Liver (tissue), 9 donors: Measurements from ENCODE around the gene HOXD9. TPM values are rescaled to one million over a fixed set of nuclear protein-coding genes. Genes with fewer than 3 reads are reported as not detected.

Experiments
- DNase-seq: peaks from one replicate; pipeline ENCODE4 v3.0.0-alpha.2; 2017; ENCODE audit warnings: low spot score
- H3K27ac ChIP-seq, 2 donors: one replicate each; pipeline ENCODE4 v1.7.0; 2013; ENCODE audit warnings: inconsistent platforms in 2 of 2, low read length in 2 of 2, control low read depth in 1 of 2, low read depth in 1 of 2, mild to moderate bottlenecking in 1 of 2
- H3K27me3 ChIP-seq, 4 donors: one replicate each; pipeline versions ENCODE4 v1.6.1 to v1.7.0; 2013; ENCODE audit warnings: low read length in 3 of 4, inconsistent platforms in 1 of 4, mild to moderate bottlenecking in 1 of 4, moderate library complexity in 1 of 4; ENCODE audit not compliant: control insufficient read depth in 4 of 4, insufficient read depth in 4 of 4
- H3K36me3 ChIP-seq, 4 donors: one replicate each; pipeline versions ENCODE4 v1.6.1 to v1.7.0; 2013; ENCODE audit warnings: low read length in 3 of 4, mild to moderate bottlenecking in 3 of 4, low read depth in 1 of 4, moderate library complexity in 1 of 4; ENCODE audit not compliant: control insufficient read depth in 4 of 4, insufficient read depth in 3 of 4
- H3K4me1 ChIP-seq, 4 donors: one replicate each; pipeline versions ENCODE4 v1.6.1 to v1.7.0; 2013; ENCODE audit warnings: low read length in 3 of 4, mild to moderate bottlenecking in 3 of 4, moderate library complexity in 1 of 4; ENCODE audit not compliant: control insufficient read depth in 4 of 4, insufficient read depth in 4 of 4
- H3K4me3 ChIP-seq, 3 donors: one replicate each; pipeline versions ENCODE4 v1.6.1 to v1.7.0; 2013; ENCODE audit warnings: low read length in 3 of 3, control low read depth in 1 of 3, low read depth in 1 of 3, mild to moderate bottlenecking in 1 of 3
- H3K9ac ChIP-seq, 2 donors: one replicate each; pipeline ENCODE4 v1.7.0; 2013; ENCODE audit warnings: low read length in 2 of 2, mild to moderate bottlenecking in 2 of 2, moderate library complexity in 2 of 2, control low read depth in 1 of 2, low read depth in 1 of 2
- H3K9me3 ChIP-seq, 4 donors: one replicate each; pipeline versions ENCODE4 v1.6.1 to v1.7.0; 2013; ENCODE audit warnings: low read length in 3 of 4; ENCODE audit not compliant: control insufficient read depth in 4 of 4
- EGR1 ChIP-seq, 2 donors: IDR thresholded peaks; 2 replicates each; pipeline ENCODE4 v1.6.1; 2016 to 2018; ENCODE audit warnings: antibody characterized with exemption in 2 of 2, low read depth in 2 of 2
- FOXA1 ChIP-seq: IDR thresholded peaks from 2 replicates; pipeline ENCODE4 v1.6.1; 2016; ENCODE audit warnings: antibody characterized with exemption
- FOXA2 ChIP-seq: IDR thresholded peaks from 2 replicates; pipeline ENCODE4 v1.6.1; 2016; ENCODE audit warnings: antibody characterized with exemption
- GABPA ChIP-seq, 2 donors: IDR thresholded peaks in 1 of 2; conservative IDR thresholded peaks in 1 of 2; 2 replicates each; pipeline ENCODE4 v1.6.1; 2016; ENCODE audit warnings: antibody characterized with exemption in 2 of 2, mild to moderate bottlenecking in 1 of 2, moderate library complexity in 1 of 2
- HNF4A ChIP-seq, 2 donors: conservative IDR thresholded peaks; 2 replicates each; pipeline ENCODE4 v1.6.1; 2016; ENCODE audit warnings: antibody characterized with exemption in 2 of 2, mild to moderate bottlenecking in 2 of 2
- HNF4G ChIP-seq: IDR thresholded peaks from 2 replicates; pipeline ENCODE4 v1.6.1; 2016; ENCODE audit warnings: antibody characterized with exemption
- JUND ChIP-seq, 2 donors: IDR thresholded peaks; 2 replicates each; pipeline ENCODE4 v1.6.1; 2016; ENCODE audit warnings: antibody characterized with exemption in 2 of 2
- NR2F2 ChIP-seq: IDR thresholded peaks from 2 replicates; pipeline ENCODE4 v1.6.1; 2016; ENCODE audit warnings: antibody characterized with exemption
- RAD21 ChIP-seq, 2 donors: IDR thresholded peaks; 2 replicates each; pipeline ENCODE4 v1.6.1; 2016; ENCODE audit warnings: antibody characterized with exemption in 2 of 2, mild to moderate bottlenecking in 2 of 2
- RXRA ChIP-seq, 2 donors: IDR thresholded peaks; 2 replicates each; pipeline ENCODE4 v1.6.1; 2017 to 2018; ENCODE audit warnings: antibody characterized with exemption in 2 of 2, mild to moderate bottlenecking in 1 of 2
- SP1 ChIP-seq: IDR thresholded peaks from 2 replicates; pipeline ENCODE4 v1.6.1; 2018; ENCODE audit warnings: antibody characterized with exemption, mild to moderate bottlenecking
- TAF1 ChIP-seq: conservative IDR thresholded peaks from 2 replicates; pipeline ENCODE4 v1.6.1; 2016; ENCODE audit warnings: antibody characterized with exemption, mild to moderate bottlenecking
- YY1 ChIP-seq: IDR thresholded peaks from 2 replicates; pipeline ENCODE4 v1.6.1; 2016; ENCODE audit warnings: antibody characterized with exemption, mild to moderate bottlenecking
- WGBS: extraction: QIAGEN DNeasy Blood & Tissue Kit; methylation state at CpG from one replicate; pipeline ENCODE4 v1.1.7; 2013; 5-methylcytosine and 5-hydroxymethylcytosine counted together
- polyA plus RNA-seq, 2 donors: library from polyadenylated mRNA; stranded (reverse) in 1 of 2; unstranded in 1 of 2; fragments of 200-250 nt in 1 of 2; fragments of >200 nt in 1 of 2; fragmentation: Nextera tagmentation in 1 of 2; extraction: Ambion mirVana in 1 of 2; gene quantifications; one replicate each; pipeline versions ENCODE4 v1.2.1 to v1.2.3, GENCODE V29; 2013 to 2015
- total RNA-seq, 2 donors: library from RNA; depleted of rRNA; stranded (reverse); fragments of >200 nt; gene quantifications; one replicate each; pipeline ENCODE4 v1.2.3, GENCODE V29; 2014
- TF ChIP-seq, protein P1 (sequence below): IDR thresholded peaks from 2 replicates; pipeline ENCODE4 v1.6.1; 2016; ENCODE audit warnings: antibody characterized with exemption
- TF ChIP-seq, protein P2 (sequence below): IDR thresholded peaks from 2 replicates; pipeline ENCODE4 v1.6.1; 2016; ENCODE audit warnings: antibody characterized with exemption
- TF ChIP-seq, protein P3 (sequence below): IDR thresholded peaks from 2 replicates; pipeline ENCODE4 v1.6.1; 2016; ENCODE audit warnings: antibody characterized with exemption, mild to moderate bottlenecking
- TF ChIP-seq, protein P4 (sequence below): IDR thresholded peaks from 2 replicates; pipeline ENCODE4 v1.6.1; 2016; ENCODE audit warnings: antibody characterized with exemption
- TF ChIP-seq, protein P5 (sequence below): fragments of 150-350 bp; IDR thresholded peaks from 2 replicates; pipeline ENCODE4 v1.5.1; 2017; ENCODE audit warnings: improper control_type of control experiment, low read depth, low read length; ENCODE audit not compliant: missing input control
- donor health status: healthy.
- donor health status: healthy.
- donor health status: healthy.
- donor health status: healthy.
- donor health status: healthy.

HOXD9 gene
- total and polyA plus RNA-seq, 4 donors = 0.07 TPM; not detected in 3

DNA sequence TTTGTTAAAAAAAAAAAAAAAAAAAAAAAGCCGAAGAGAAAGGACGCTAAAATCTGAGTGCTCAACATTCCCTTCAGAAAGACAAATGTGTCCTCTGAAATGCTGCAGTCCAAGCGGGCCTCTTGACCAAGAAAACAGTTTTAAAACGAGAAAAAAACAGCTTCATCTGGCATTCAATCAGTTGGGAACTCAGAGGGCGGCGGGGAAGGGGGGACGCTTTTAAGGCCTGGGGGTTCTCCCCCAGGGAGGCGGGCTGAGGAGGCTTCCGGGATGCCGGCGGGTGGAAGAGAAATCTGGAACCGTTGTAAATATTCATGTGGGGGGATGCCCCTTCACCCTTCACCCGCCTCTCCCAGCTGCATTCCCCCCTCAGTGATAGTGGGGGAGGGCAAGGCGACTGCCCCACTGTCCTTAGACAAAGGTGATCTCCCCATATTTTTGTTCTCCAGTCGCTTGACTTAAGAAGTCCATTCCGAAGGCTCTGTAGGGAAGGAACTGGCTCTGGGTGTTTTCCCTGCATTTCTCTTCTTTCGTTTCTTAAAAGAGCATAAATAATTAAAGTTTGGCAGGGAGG is 18.7 kb upstream of the HOXD9 start:
- H3K36me3 ChIP-seq = no peaks in the 10 kb centered on the region
- no peak for DNase-seq
- peaks cover 0 to 21% (median 3%) of the 10 kb centered on the region in 4 donors for H3K4me1 ChIP-seq
- no peaks in the 10 kb centered on the region for H3K9me3 ChIP-seq
- H3K9ac ChIP-seq = no peak overlapping the region
- H3K4me3 ChIP-seq = no peak overlapping the region
- no peak overlapping the region for H3K27ac ChIP-seq
- 6% methylated on average over 17 of the region's 17 CpGs for WGBS
- H3K27me3 ChIP-seq = peaks cover 24 to 66% (median 36%) of the 10 kb centered on the region in 4 donors
- TF ChIP-seq, protein P1, sequence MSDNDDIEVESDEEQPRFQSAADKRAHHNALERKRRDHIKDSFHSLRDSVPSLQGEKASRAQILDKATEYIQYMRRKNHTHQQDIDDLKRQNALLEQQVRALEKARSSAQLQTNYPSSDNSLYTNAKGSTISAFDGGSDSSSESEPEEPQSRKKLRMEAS = no peak
- TF ChIP-seq RAD21 (IDR thresholded peaks at IDR 0.05) = no peak
- no peak for TF ChIP-seq GABPA (IDR thresholded peaks at IDR 0.05 in 1 of 2, conservative IDR thresholded peaks at IDR 0.05 in 1 of 2)
- no peak for TF ChIP-seq RXRA (IDR thresholded peaks at IDR 0.05)
- no peak for TF ChIP-seq TAF1
- TF ChIP-seq, protein P2, sequence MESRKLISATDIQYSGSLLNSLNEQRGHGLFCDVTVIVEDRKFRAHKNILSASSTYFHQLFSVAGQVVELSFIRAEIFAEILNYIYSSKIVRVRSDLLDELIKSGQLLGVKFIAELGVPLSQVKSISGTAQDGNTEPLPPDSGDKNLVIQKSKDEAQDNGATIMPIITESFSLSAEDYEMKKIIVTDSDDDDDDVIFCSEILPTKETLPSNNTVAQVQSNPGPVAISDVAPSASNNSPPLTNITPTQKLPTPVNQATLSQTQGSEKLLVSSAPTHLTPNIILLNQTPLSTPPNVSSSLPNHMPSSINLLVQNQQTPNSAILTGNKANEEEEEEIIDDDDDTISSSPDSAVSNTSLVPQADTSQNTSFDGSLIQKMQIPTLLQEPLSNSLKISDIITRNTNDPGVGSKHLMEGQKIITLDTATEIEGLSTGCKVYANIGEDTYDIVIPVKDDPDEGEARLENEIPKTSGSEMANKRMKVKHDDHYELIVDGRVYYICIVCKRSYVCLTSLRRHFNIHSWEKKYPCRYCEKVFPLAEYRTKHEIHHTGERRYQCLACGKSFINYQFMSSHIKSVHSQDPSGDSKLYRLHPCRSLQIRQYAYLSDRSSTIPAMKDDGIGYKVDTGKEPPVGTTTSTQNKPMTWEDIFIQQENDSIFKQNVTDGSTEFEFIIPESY = no peak
- TF ChIP-seq NR2F2 = no peak
- TF ChIP-seq HNF4A (conservative IDR thresholded peaks at IDR 0.05) = no peak
- TF ChIP-seq EGR1 (IDR thresholded peaks at IDR 0.05; ENCODE audit: low read depth in 2 of 2) = no peak
- TF ChIP-seq, protein P3, sequence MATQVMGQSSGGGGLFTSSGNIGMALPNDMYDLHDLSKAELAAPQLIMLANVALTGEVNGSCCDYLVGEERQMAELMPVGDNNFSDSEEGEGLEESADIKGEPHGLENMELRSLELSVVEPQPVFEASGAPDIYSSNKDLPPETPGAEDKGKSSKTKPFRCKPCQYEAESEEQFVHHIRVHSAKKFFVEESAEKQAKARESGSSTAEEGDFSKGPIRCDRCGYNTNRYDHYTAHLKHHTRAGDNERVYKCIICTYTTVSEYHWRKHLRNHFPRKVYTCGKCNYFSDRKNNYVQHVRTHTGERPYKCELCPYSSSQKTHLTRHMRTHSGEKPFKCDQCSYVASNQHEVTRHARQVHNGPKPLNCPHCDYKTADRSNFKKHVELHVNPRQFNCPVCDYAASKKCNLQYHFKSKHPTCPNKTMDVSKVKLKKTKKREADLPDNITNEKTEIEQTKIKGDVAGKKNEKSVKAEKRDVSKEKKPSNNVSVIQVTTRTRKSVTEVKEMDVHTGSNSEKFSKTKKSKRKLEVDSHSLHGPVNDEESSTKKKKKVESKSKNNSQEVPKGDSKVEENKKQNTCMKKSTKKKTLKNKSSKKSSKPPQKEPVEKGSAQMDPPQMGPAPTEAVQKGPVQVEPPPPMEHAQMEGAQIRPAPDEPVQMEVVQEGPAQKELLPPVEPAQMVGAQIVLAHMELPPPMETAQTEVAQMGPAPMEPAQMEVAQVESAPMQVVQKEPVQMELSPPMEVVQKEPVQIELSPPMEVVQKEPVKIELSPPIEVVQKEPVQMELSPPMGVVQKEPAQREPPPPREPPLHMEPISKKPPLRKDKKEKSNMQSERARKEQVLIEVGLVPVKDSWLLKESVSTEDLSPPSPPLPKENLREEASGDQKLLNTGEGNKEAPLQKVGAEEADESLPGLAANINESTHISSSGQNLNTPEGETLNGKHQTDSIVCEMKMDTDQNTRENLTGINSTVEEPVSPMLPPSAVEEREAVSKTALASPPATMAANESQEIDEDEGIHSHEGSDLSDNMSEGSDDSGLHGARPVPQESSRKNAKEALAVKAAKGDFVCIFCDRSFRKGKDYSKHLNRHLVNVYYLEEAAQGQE = no peak
- no peak for TF ChIP-seq FOXA2
- TF ChIP-seq FOXA1 = no peak
- TF ChIP-seq JUND (IDR thresholded peaks at IDR 0.05) = no peak
- no peak for TF ChIP-seq YY1
- TF ChIP-seq HNF4G = no peak
- no peak for TF ChIP-seq SP1
- TF ChIP-seq, protein P4, sequence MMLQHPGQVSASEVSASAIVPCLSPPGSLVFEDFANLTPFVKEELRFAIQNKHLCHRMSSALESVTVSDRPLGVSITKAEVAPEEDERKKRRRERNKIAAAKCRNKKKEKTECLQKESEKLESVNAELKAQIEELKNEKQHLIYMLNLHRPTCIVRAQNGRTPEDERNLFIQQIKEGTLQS = no peak
- TF ChIP-seq, protein P5, sequence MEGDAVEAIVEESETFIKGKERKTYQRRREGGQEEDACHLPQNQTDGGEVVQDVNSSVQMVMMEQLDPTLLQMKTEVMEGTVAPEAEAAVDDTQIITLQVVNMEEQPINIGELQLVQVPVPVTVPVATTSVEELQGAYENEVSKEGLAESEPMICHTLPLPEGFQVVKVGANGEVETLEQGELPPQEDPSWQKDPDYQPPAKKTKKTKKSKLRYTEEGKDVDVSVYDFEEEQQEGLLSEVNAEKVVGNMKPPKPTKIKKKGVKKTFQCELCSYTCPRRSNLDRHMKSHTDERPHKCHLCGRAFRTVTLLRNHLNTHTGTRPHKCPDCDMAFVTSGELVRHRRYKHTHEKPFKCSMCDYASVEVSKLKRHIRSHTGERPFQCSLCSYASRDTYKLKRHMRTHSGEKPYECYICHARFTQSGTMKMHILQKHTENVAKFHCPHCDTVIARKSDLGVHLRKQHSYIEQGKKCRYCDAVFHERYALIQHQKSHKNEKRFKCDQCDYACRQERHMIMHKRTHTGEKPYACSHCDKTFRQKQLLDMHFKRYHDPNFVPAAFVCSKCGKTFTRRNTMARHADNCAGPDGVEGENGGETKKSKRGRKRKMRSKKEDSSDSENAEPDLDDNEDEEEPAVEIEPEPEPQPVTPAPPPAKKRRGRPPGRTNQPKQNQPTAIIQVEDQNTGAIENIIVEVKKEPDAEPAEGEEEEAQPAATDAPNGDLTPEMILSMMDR = no peak
